Muscle of arm (tissue), 12 donors: ENCODE results near the gene C10orf95. TPM values are rescaled to one million over a fixed set of nuclear protein-coding genes. Genes with fewer than 3 reads are reported as not detected.

Source experiments
- DNase-seq: peaks from one replicate; pipeline ENCODE4 v3.0.0-alpha.2; 2013
- polyA plus RNA-seq, 12 donors: library from polyadenylated mRNA; unstranded; fragments of 120-200 nt; gene quantifications; one replicate each; pipeline ENCODE4 v1.2.1, GENCODE V29; 2013; ENCODE audit not compliant: insufficient read length in 12 of 12

C10orf95 gene
- polyA plus RNA-seq, 12 donors, result 0.11 to 0.39 (median 0.18) TPM; not detected in 6

DNA sequence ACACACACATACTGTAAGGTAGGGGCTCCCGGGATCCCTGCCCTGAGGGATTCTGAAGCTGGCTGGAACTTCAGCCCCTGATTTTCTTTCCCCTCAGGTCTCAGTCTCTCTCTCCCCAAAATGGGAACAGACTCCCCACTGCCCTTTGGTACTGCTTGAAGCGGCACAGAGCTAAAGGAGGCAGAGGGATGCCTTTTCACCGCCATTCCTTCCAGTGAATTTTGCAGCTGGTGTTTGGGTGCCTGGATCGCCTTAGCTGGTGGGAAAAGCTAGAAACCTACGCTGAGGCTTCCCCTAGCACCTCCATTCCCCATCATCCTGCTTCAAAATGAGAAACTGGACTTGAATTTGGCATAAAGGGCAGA is 16.2 kb downstream of the C10orf95 start:
- DNase-seq, result no peak

DNA sequence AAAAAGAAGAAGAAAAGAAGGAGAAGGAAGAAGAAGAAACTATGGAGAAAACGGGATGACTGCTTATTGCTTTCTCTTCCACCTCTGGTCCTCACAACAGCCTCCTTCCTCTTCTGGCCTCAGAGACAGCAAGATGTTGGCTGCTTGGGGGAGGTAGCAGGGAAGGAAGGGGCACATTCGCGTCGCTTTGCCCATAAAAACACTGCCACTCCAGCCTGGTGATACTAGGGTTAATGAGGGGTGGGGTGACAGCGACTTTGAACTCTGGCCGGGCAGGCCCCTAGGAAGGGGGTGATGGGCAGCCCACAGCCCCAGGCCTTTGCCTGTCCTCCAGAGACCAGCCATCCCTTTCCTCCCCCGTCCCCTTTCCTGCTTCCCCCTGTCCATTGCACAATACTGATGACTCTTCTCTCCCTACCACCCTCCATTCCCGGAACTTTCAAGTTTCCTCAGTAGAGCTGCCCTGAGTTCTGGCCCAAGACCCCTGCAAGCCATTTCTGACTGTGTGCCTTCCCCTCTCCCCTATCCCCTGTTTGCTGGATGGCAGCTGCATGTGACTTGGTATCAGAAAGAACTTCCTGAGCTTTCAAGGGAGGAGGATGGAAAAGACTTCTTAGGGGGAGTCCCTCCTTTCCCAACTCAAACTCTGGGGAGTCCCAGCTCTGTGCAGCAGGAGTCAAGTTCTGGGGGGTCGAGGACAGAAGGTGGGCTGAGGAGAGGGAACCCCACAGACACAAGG is 16.8 kb downstream of the C10orf95 start:
- DNase-seq, result no peak

DNA sequence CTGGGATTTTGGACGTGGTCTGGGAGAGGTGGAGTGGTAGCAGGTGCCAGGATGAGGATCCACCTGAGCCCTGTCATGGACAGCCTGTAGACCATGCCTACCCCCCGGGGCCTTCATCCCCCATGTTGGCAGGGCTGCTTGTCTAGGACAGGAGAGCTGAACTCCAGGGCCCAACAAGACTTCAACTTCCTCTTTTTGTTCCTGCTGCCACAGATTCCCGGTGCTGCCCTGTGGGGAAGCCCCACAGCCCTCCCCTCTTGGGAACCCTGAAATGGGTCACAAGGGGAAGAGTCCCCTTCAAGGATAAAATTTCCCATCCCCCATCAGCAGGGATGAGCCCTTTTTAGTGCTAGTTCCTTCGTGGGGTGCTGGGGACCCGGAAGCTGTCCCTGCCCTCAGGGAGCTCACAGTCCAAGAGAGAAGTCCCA is 17.7 kb downstream of the C10orf95 start:
- DNase-seq, result no peak

- peak; percentile 98 for DNase-seq
Observed at GRCh38 chr10:102432162-102432950, 19.0 kb downstream of the C10orf95 start, which contains the start of gene CUEDC2. Gene CUEDC2 (minus strand): TSS chr10:102432574. CDS start chr10:102425188, 7,386 bp downstream.

GRCh38 chr10:102431452-102432124 is 19.8 kb downstream of the C10orf95 start:
- DNase-seq, result no peak

- DNase-seq, result no peak
Observed at GRCh38 chr10:102429468-102429867, 21.9 kb downstream of the C10orf95 start.

- DNase-seq, result no peak
Observed at GRCh38 chr10:102426803-102427287, 24.5 kb downstream of the C10orf95 start.

DNA sequence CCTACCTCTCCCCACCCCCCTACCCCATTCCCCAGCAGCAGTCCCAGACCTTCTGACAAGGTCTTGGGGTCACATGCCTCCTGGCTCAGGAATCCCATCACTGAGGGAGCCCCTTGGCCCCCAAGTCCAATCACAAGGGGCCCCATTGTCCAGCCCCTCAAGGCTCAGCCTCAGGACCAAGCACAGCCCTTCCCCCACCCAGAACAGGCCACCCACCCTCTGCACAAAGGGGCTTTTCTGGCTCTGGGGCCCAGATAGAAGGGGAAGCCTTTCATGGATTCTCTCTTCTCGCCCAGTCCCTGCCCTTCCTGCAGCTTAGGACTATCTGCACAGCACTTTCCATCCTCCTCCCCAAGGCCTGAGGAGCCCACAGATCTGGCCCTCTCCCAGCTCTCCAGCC is 25.9 kb downstream of the C10orf95 start:
- no peak for DNase-seq

DNA sequence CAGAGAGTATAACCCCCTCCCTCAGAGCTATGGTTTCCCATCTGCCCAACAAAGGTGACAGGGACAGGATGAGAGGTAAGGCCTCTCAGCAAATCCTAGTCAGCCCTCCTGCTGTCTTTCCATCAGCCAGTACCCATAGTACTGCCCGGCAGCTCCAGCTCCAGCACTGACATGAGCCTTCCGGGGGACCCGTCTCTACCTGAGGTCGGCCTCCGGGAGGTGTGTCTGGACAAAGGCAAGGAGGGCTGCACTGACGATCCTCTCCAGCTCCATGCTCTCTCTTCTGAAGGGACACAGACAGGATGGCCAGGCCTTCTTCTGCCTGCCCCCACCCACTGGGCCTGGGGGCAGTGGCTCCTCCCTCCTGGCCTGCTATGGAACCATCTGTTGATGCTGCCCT is 26.4 kb downstream of the C10orf95 start:
- no peak for DNase-seq

DNA sequence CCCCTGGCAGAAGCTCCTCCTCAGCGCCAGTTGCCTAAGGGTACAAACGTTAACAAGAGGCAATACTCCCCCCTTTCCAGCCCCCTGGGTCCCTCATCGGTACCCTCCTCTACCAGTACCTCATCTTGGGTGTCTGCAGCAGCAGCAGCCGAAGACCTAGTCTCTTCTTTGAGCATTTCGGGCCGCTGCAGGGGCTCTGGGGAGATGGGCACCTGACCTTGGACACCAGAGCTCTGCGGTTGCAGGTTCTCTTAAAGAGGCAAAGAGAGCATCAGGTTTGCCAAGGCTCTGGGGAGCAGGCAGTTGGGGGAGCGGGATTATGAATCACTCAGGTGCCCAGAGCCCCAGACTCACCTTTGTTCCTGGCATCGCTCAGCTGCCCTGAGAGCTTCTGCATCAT is 27.2 kb downstream of the C10orf95 start:
- DNase-seq, result no peak

- DNase-seq, result no peak
Observed at GRCh38 chr10:102423372-102423968, 27.9 kb downstream of the C10orf95 start.

DNA sequence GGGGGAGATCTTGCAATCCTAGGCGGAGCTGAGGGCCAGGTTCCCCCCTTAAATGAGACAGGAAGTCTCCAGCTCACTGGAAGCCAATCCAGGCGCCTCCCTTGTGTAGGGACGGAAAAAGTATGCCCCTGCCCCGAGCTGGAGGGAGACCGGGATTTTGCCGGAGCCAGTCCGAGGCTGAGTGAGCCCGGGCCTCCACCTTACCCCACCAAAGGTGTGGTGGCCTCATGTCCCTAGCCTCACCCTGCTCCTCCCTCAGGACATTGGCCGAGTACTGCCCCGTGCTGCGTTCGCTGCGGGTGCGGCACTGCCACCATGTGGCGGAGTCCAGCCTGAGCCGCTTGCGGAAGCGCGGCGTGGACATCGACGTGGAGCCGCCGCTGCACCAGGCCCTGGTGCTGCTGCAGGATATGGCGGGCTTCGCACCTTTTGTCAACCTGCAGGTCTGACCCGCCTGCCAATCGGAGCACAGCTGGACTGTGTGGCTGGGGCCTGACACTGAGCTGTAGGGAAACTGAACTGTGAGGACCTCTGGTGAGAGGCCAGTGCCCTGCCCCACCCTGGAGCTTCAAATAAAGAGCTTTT is 28.7 kb downstream of the C10orf95 start:
- DNase-seq, result peak; percentile 68

DNA sequence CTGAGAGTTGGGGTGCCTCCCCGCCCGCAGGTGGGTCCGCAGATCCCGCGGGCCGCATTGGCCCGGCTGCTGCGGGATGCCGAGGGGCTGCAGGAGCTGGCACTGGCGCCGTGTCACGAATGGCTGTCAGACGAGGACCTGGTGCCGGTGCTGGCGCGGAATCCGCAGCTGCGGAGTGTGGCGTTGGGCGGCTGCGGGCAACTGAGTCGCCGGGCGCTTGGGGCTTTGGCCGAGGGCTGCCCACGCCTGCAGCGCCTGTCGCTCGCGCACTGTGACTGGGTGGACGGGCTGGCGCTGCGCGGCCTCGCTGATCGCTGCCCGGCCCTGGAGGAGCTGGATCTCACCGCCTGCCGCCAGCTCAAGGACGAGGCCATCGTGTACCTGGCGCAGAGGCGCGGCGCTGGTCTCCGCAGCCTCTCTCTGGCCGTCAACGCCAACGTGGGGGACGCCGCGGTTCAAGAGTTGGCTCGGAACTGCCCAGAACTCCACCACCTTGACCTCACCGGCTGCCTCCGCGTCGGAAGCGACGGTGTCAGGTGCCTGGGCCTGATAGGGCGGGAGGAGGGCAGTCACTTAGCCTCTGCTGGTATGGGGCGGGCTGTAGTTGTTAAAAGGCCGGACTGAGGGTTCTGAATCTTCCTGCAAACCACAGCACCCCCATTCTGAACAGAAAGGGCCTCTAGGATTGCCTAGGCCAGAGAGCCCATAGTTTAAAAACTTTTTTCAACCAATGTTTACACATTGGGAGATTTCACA is 29.4 kb downstream of the C10orf95 start:
- DNase-seq, result no peak

DNA sequence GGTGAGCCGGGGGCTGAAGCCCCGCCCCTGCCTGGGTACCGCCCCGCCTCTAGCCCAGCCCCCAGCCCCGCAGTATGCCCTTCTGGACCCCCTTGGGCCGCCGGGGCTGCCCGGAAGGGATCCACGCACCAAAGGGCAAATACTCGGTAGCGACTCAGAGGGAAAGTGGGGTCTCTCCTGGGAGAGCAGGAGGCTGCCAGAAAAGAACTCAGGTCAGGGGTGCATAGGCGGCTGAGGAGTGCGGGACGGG is 29.9 kb downstream of the C10orf95 start:
- DNase-seq, result no peak

DNA sequence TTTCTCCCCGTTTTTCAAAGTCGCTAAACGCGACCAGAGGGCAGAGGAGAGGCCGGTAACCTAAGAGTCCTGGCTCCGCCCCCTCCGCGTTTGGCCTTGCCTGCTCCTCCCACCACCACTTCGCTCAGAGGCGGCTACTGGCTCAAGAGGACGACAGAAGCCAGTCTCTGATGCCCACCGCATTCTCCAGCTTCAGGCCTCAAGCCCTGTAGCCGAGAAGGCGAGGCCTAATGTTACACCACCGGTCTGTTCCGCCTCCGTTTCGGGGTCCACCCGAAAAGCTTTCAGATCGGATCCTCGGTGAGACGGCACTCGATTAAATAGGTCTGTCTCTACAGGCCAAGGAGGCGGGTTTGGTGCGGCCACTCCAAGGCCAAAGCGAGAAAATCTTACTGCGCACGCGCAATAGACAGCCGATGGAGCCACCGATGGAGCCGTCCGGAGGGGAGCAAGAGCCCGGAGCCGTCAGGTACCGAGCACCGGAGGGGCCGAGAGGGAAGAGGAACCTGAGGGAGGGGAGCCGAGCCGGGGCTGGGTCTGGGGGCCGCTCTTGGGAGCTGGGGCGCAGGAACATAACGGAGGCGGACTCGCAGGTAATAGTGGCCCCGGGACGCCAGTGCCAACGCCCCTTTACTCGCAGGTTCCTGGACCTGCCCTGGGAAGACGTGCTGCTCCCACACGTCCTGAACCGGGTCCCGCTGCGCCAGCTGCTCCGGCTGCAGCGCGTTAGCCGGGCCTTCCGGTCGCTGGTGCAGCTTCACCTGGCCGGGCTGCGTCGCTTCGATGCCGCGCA is 30.4 kb downstream of the C10orf95 start, which contains the start of gene FBXL15:
TSS of gene FBXL15 (plus strand) at position 123 of the 793 bp plus-strand sequence. CDS start at position 417, 294 bp downstream.
- DNase-seq, result peak; percentile 98

DNA sequence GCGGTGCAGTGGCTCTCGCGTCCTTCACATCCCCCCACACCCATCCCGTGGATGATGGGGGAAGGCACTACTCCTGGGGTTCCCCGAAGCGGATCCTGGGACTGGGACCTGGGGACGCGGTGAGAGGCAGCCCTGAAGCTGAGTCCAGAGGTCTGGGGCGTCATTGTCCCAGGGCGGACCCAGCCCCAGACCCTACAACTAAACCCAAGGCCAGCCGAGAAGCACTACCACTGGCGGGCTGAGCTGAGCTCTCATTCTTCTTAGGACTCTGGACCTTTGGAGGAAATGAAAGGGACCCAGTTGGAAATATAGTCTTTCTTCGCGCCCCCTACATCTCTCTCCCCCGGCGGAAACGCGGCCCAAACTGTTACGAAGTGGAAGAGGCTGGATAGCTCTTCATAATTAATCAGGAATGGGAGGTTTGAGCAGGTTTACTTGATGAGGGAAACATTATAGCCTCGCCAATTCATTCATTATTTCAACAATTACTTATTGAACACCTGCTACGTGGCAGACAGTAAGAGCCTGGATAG is 31.1 kb downstream of the C10orf95 start:
- DNase-seq, result no peak

DNA sequence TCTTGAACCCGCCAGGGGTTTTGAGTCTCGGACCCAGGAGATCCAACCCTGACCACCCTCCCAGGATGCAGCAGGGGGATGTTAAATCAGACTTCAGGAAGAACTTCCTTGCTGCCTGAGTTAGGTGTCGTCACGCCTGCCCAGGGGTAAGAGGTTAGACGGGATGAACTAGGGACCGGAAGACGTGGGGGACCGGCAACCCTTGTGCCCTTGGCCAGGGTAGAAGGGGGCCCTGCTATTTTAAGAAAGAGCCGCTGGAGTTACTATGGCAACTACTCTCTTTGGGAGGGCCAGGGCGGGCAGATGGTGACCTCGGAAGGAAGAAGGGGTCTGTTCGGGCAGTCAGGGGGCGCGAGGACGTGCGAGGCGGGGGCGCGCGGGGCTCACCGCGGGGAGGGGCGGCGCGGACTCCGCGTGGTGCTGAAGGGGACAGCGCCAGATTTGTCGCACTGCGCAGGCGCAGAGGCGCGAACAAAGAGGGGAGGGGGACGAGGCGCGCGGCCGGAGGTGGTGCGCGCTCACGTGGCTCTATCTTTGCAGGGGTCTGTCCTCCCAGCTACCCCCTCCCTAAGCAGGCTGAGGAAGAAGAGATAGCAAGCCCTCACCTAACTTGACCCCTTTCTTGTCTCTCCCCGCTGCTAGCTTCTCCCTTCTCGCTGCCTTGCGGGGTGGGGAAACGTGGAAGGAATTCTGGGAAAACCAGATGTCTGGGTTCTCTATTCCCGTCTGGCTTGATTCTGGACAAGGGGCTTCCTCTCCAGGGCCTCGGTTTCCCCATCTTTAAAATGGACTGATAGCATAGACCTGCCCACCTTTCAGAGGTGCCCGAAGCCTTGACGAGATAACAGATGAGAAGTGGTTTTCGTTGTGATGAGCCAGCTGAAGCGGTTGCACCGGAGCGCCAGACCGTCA is 31.8 kb downstream of the C10orf95 start:
- DNase-seq, result peak; percentile 68

DNA sequence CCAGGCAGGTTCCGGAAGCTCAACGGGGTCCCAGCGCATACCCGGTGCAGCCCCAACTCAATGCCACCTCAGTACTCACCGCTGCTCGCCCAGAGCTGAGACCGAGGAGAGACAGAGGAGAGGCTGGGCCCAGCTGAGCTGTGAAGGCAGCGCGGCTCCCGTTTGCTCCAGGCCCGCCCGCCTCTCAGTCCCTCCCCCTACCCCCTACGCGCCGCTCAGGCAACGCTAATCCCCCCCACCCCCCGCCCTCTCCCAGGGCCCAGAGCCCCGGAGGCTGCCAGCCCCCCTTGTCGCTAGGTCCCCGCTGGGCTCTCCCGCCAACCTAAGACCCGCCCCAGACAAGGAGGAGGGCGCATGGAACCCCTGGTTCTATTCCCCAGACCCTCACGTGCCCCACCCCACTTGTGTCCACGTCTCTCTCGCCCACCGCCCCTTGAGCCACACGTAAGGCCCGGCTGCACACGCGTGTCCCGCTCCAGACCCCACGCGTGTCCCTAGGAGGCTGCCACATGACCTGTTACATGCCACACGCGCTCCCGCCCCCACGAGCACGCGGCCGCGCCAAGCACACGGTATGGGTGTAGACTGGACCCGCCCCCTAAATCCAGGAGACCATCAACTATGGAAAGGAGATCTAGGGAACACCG is 32.6 kb downstream of the C10orf95 start, which contains the start of gene PSD:
TSS of gene PSD (minus strand) at position 164 of the 647 bp plus-strand sequence. CDS start 1,747 bp downstream, outside the sequence.
- no peak for DNase-seq
